Measurements from ENCODE around the gene TMEM143. TPM values are rescaled to one million over a fixed set of nuclear protein-coding genes. Genes with fewer than 3 reads are reported as not detected.

TMEM143 gene
- total RNA-seq, 1 experiment from 2014 or later = 24.8 TPM

DNA sequence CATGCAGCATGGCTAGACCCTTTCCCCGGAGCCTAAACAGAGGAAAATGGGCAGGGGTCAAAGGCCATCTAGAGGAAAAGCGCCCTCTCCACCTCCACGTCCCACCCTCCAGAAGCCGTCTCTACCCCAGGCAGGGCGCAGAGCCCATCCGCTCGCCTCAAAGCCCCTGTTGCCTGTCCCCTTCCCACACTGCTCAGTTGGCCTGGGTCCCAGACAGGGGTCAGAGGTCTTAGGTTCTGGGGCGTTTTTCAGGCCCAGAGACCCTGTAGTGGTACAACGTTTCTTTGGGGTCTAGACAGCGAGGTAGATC is 285 bp downstream of the TMEM143 start:
- Histone ChIP-seq H3K27ac (peak overlapping the region; percentile 63), H3K36me3 (ENCODE audit: low read depth) (no peaks in the 10 kb centered on the region), H4K20me1 (ENCODE audit: insufficient read depth) (no peaks in the 10 kb centered on the region), H3K4me3 (peak overlapping the region; percentile 72), H3F3A (ENCODE audit: insufficient read depth, low read depth) (peaks cover 25% of the 10 kb centered on the region; the same call in 1 of the 2 replicates), H3K79me2 (ENCODE audit: low read depth) (no peaks in the 10 kb centered on the region), H3K4me2 (peak overlapping the region; percentile 93), H3K9me3 (ENCODE audit: insufficient read depth, low read depth) (no peaks in the 10 kb centered on the region), H3K27me3 (ENCODE audit: insufficient read depth, low read depth) (no peaks in the 10 kb centered on the region), H3K4me1 (replicated peaks; ENCODE audit: insufficient read depth) (peaks cover 7% of the 10 kb centered on the region), H3K9me2 (ENCODE audit: insufficient read depth) (no peaks in the 10 kb centered on the region), H2AFZ (peak overlapping the region; percentile 89)
- intact Hi-C loops (cut with micrococcal nuclease; ENCODE audit: unreplicated experiment) = loop anchor here (5.0 kb wide), 1 partner anchor 41 kb away; a partner anchor contains a TSS
- no peak for DNase-seq
- CTCF ChIA-PET = interaction anchor here (0.6 to 1.8 kb wide), 4 partner anchors 13 to 124 kb away, joined by 3 to 14 read pairs (median 4); no protein-coding TSS in a partner anchor
- BruUV-seq (replicated peaks) = TSS peak; percentile 54
- POLR2A ChIA-PET (ENCODE audit: unreplicated experiment) = interaction anchor here (0.6 to 2.7 kb wide), 9 partner anchors 28 to 350 kb away, joined by 3 to 28 read pairs (median 7); partner anchors contain the start of genes KDELR1 and SPHK2
- TF ChIP-seq CTCF (conservative IDR thresholded peaks at IDR 0.05) = no peak
- TF ChIP-seq EZH2 (IDR thresholded peaks at IDR 0.05; ENCODE audit: low read depth) = no peak

DNA sequence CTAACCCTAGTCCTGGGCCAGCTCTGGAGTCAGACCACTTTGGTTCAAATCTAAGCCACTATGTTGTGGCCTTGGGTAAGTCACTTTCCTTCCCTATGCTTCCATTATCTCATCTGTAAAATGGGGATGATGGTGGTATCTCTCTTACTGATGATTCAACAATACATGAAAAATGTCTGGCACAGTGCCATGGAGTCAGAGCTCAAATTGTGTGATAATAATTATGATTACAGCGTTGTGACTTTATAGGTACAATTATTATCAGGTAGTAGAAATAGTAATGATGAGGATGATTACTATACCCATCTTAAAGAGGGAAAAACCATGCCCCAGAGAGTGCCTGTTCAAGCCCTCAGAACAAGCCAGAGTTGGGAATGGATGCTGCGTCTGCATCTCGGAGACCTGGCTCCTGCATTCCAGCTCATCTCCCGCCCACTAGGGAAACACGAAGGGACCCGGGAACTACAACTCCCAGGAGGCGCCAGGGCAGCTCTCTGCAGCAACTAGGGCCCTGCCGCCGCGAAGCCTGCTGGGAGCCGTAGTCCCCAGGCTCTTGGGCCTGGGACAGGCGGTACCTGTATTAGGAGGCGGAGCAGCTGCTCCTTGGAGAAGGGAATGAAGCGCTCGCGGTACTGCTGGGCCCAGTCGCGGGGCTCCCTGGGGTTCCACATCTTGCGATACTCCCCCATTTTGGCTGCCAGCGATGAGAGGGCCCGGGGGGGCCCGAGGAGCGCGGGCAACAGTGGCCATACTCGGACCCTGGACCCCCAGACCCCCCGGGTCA is 832 bp downstream of the TMEM143 start:
- H3K27me3 ChIP-seq (ENCODE audit: insufficient read depth, low read depth) = no peaks in the 10 kb centered on the region
- H3K36me3 ChIP-seq (ENCODE audit: low read depth) = no peaks in the 10 kb centered on the region
- H3K4me3 ChIP-seq = peak overlapping the region; percentile 72
- intact Hi-C loops (cut with micrococcal nuclease; ENCODE audit: unreplicated experiment) = loop anchor here (5.0 kb wide), 1 partner anchor 41 kb away; a partner anchor contains a TSS
- POLR2A ChIA-PET (ENCODE audit: unreplicated experiment) = interaction anchor here (0.5 to 2.7 kb wide), 12 partner anchors 8 to 1090 kb away, joined by 3 to 28 read pairs (median 4); partner anchors contain the start of genes ALDH16A1 and PLA2G4C
- H2AFZ ChIP-seq = peak overlapping the region; percentile 89
- no peaks in the 10 kb centered on the region for H4K20me1 ChIP-seq (ENCODE audit: insufficient read depth)
- DNase-seq = peak; percentile 95 to 97
- peaks cover 19% of the 10 kb centered on the region; the same call in 1 of the 2 replicates for H3F3A ChIP-seq (ENCODE audit: insufficient read depth, low read depth)
- H3K9me3 ChIP-seq (ENCODE audit: insufficient read depth, low read depth) = no peaks in the 10 kb centered on the region
- CTCF ChIA-PET = interaction anchor here (0.6 to 1.8 kb wide), 5 partner anchors 12 to 125 kb away, joined by 3 to 14 read pairs (median 3); no protein-coding TSS in a partner anchor
- no TSS peak for BruUV-seq (replicated peaks)
- H3K9me2 ChIP-seq (ENCODE audit: insufficient read depth) = no peaks in the 10 kb centered on the region
- no peaks in the 10 kb centered on the region for H3K79me2 ChIP-seq (ENCODE audit: low read depth)
- TF ChIP-seq EZH2 (IDR thresholded peaks at IDR 0.05; ENCODE audit: low read depth) = no peak
- TF ChIP-seq CTCF (conservative IDR thresholded peaks at IDR 0.05) = no peak
- peaks cover 7% of the 10 kb centered on the region for H3K4me1 ChIP-seq (replicated peaks; ENCODE audit: insufficient read depth)
- peak overlapping the region; percentile 63 for H3K27ac ChIP-seq
- H3K4me2 ChIP-seq = peak overlapping the region; percentile 93

- H3K27ac ChIP-seq = no peak overlapping the region
- H3K9me2 ChIP-seq (ENCODE audit: insufficient read depth) = no peaks in the 10 kb centered on the region
- TF ChIP-seq EZH2 (IDR thresholded peaks at IDR 0.05; ENCODE audit: low read depth) = no peak
- TF ChIP-seq CTCF (conservative IDR thresholded peaks at IDR 0.05) = no peak
- POLR2A ChIA-PET (ENCODE audit: unreplicated experiment) = no interaction called here
- no peaks in the 10 kb centered on the region for H3K79me2 ChIP-seq (ENCODE audit: low read depth)
- no peak overlapping the region for H3K4me2 ChIP-seq
- H3K36me3 ChIP-seq (ENCODE audit: low read depth) = no peaks in the 10 kb centered on the region
- intact Hi-C loops (cut with micrococcal nuclease; ENCODE audit: unreplicated experiment) = loop anchor here (5.0 kb wide), 1 partner anchor 40 kb away; a partner anchor contains a TSS
- no peaks in the 10 kb centered on the region for H3K9me3 ChIP-seq (ENCODE audit: insufficient read depth, low read depth)
- no peak overlapping the region for H3K4me3 ChIP-seq
- CTCF ChIA-PET = no interaction called here
- H3K27me3 ChIP-seq (ENCODE audit: insufficient read depth, low read depth) = no peaks in the 10 kb centered on the region
- no peaks in the 10 kb centered on the region for H4K20me1 ChIP-seq (ENCODE audit: insufficient read depth)
- H2AFZ ChIP-seq = no peak overlapping the region
- DNase-seq = no peak
- H3K4me1 ChIP-seq (replicated peaks; ENCODE audit: insufficient read depth) = peaks cover 7% of the 10 kb centered on the region
- BruUV-seq (replicated peaks) = no TSS peak
- H3F3A ChIP-seq (ENCODE audit: insufficient read depth, low read depth) = peaks cover 14% of the 10 kb centered on the region; the same call in 1 of the 2 replicates
Observed at GRCh38 chr19:48361912-48362311, 1.8 kb downstream of the TMEM143 start.
